Cardiac septum (tissue), 1 donor: Measurements from ENCODE around the gene DUSP6. TPM values are rescaled to one million over a fixed set of nuclear protein-coding genes. Genes with fewer than 3 reads are reported as not detected.

Source experiments
- DNase-seq: peaks from one replicate; pipeline ENCODE4 v3.0.0-alpha.2; 2020; ENCODE audit warnings: low spot score
- intact Hi-C: fragments of 100-400 bp; cut with DNase I; formaldehyde crosslinking; loops from one replicate; pipeline ENCODE4 v1.14.0; 2022
- total RNA-seq: library from RNA; stranded (reverse); fragmentation: NEBNext Ultra II Directional; extraction: Animal tissue kit (Norgen Biotek cat#: 25700); gene quantifications from one replicate; pipeline ENCODE4 v1.2.1, GENCODE V29; 2021
- donor health status: DM: no; HTN: no; CAD: no.

DUSP6 gene
- total RNA-seq, 1 donor from 2014 or later, result 28.9 TPM

GRCh38 chr12:89379148-89379838, 27.0 kb upstream of the DUSP6 start:
- no peak for DNase-seq
- intact Hi-C loops, result no loop called here

GRCh38 chr12:89376844-89377243, 24.5 kb upstream of the DUSP6 start:
- intact Hi-C loops, result no loop called here
- DNase-seq, result no peak

GRCh38 chr12:89376202-89376529, 23.9 kb upstream of the DUSP6 start:
- no peak for DNase-seq
- intact Hi-C loops, result no loop called here

- no peak for DNase-seq
- intact Hi-C loops, result no loop called here
These were observed 21.7 kb upstream of the DUSP6 start for GRCh38 chr12:89373763-89374572.

GRCh38 chr12:89372584-89373370, 20.5 kb upstream of the DUSP6 start:
- intact Hi-C loops, result no loop called here

GRCh38 chr12:89370850-89371249, 18.5 kb upstream of the DUSP6 start:
- DNase-seq, result no peak
- intact Hi-C loops, result no loop called here

More at GRCh38 chr12:89372584-89373370, 20.5 kb upstream of the DUSP6 start:
- DNase-seq, result no peak

- no peak for DNase-seq
- intact Hi-C loops, result no loop called here
These were observed 18.1 kb upstream of the DUSP6 start for GRCh38 chr12:89370421-89370831.

GRCh38 chr12:89369166-89369565, 16.9 kb upstream of the DUSP6 start:
- intact Hi-C loops, result no loop called here

GRCh38 chr12:89368391-89368790, 16.1 kb upstream of the DUSP6 start:
- intact Hi-C loops, result no loop called here
- DNase-seq, result no peak

More at GRCh38 chr12:89369166-89369565, 16.9 kb upstream of the DUSP6 start:
- DNase-seq, result no peak

- intact Hi-C loops, result no loop called here
These were observed 14.5 kb upstream of the DUSP6 start for GRCh38 chr12:89366676-89367364.

GRCh38 chr12:89364631-89365030, 12.3 kb upstream of the DUSP6 start:
- DNase-seq, result no peak
- intact Hi-C loops, result no loop called here

More at GRCh38 chr12:89366676-89367364, 14.5 kb upstream of the DUSP6 start:
- no peak for DNase-seq

- DNase-seq, result no peak
- intact Hi-C loops, result no loop called here
These were observed 11.8 kb upstream of the DUSP6 start for GRCh38 chr12:89364058-89364457.

GRCh38 chr12:89363582-89363981, 11.3 kb upstream of the DUSP6 start:
- intact Hi-C loops, result no loop called here
- DNase-seq, result no peak

GRCh38 chr12:89363084-89363483, 10.8 kb upstream of the DUSP6 start:
- intact Hi-C loops, result no loop called here
- DNase-seq, result no peak

GRCh38 chr12:89359615-89360014, 7.3 kb upstream of the DUSP6 start:
- intact Hi-C loops, result loop anchor here (10.0 kb wide), 1 partner anchor 165 kb away; the partner anchor contains the start of genes GALNT4 and POC1B
- no peak for DNase-seq

GRCh38 chr12:89358805-89359204, 6.5 kb upstream of the DUSP6 start:
- DNase-seq, result no peak
- intact Hi-C loops, result loop anchor here (10.0 kb wide), 1 partner anchor 166 kb away; the partner anchor contains the start of genes GALNT4 and POC1B

GRCh38 chr12:89357297-89357730, 5.0 kb upstream of the DUSP6 start:
- intact Hi-C loops, result loop anchor here (10.0 kb wide), 1 partner anchor 167 kb away; the partner anchor contains the start of genes GALNT4 and POC1B
- no peak for DNase-seq

- no peak for DNase-seq
- intact Hi-C loops, result loop anchor here (10.0 kb wide), 1 partner anchor 169 kb away; the partner anchor contains the start of genes GALNT4 and POC1B
These were observed 3.9 kb upstream of the DUSP6 start for GRCh38 chr12:89356069-89356665.
